Measurements from ENCODE around the gene PLSCR5.

PLSCR5 gene

GRCh38 chr3:146550070-146550615, 55.0 kb downstream of the PLSCR5 start:
- ATAC-seq (replicated peaks; ENCODE audit: extremely low read depth, poor library complexity, severe bottlenecking), result no peak
- Mint-ChIP-seq H3K4me1 (peaks cover 43% of the 10 kb centered on the region), H3K4me3 (peak overlapping the region; percentile 28)

DNA sequence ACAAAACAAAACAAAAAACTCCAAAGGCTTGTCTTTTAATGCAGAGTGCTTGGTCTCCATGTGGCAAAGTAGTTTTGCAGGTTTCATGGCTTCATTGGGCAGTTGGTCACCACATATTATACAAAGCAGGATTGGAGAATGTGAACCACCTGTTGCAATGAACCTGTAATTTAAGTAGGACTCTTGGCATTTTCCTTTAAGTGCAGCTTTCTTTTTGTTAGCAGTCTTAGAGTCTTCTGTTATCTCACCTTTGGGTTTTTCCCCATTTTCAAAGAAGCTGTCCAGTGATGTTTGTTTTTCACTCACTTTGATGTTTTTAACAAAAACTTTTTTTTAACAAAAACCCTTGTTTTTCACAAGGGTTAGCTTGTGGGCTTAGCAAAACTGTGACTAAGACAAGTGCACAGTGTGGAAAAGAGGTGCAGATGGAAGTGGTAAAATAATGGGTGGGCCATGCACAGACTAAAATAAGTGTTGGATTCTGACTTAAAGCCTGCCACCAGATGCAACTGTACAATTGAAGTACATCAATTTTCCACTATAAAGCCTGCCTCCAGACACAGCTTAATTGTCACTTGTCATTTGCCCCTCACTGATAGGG, 57.8 kb downstream of the PLSCR5 start:
- Mint-ChIP-seq H3K27ac (ENCODE audit: low read depth) (no peak overlapping the region), H3K36me3 (ENCODE audit: insufficient read depth) (peaks cover 5% of the 10 kb centered on the region), H3K4me3 (no peak overlapping the region), H3K9me3 (no peaks in the 10 kb centered on the region), H3K27me3 (no peaks in the 10 kb centered on the region), H3K4me1 (peaks cover 55% of the 10 kb centered on the region)
- DNase-seq (ENCODE audit: low spot score in 2 of 2) (no peak), ATAC-seq (replicated peaks; ENCODE audit: extremely low read depth, poor library complexity, severe bottlenecking) (no peak)

More at GRCh38 chr3:146550070-146550615, 55.0 kb downstream of the PLSCR5 start:
- H3K9me3 Mint-ChIP-seq, result no peaks in the 10 kb centered on the region
- no peaks in the 10 kb centered on the region for H3K27me3 Mint-ChIP-seq
- peaks cover 2% of the 10 kb centered on the region for H3K36me3 Mint-ChIP-seq (ENCODE audit: insufficient read depth)
- no peak for DNase-seq (ENCODE audit: low spot score in 2 of 2)
- peak overlapping the region; percentile 35 for H3K27ac Mint-ChIP-seq (ENCODE audit: low read depth)

DNA sequence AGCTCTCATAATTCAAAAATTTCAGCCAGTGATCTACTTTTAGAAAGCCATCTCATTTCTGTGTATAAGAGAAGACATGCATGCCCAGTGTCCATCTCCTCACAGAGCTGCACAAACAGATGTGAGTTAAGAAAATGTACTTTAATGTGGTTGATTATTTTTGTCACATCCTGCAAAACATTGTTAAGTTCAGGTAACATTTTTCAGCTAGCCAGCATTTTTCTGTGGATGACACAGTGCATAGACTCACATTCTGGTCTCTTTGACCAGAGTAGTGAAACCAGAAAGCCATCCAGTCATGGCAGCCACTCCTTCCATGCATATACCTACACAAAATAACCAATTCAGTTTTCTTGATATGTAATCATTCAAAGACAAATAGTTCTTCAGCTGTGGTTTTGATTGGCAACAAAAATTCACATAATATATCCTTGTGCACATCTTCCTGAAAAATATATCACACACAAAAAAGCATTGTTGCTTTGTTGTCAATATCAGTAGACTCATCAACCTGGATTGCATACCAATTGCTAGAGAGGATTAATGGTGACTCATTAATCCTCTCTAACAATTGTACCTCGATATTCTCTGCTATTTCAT, 58.7 kb downstream of the PLSCR5 start:
- ATAC-seq (replicated peaks; ENCODE audit: extremely low read depth, poor library complexity, severe bottlenecking) (no peak), DNase-seq (ENCODE audit: low spot score in 2 of 2) (no peak)
- Mint-ChIP-seq H3K4me1 (peaks cover 63% of the 10 kb centered on the region), H3K9me3 (no peaks in the 10 kb centered on the region), H3K36me3 (ENCODE audit: insufficient read depth) (peaks cover 7% of the 10 kb centered on the region), H3K27ac (ENCODE audit: low read depth) (no peak overlapping the region), H3K27me3 (no peaks in the 10 kb centered on the region), H3K4me3 (no peak overlapping the region)

GRCh38 chr3:146544929-146545528, 60.1 kb downstream of the PLSCR5 start:
- Mint-ChIP-seq H3K9me3 (no peaks in the 10 kb centered on the region), H3K27me3 (no peaks in the 10 kb centered on the region), H3K27ac (ENCODE audit: low read depth) (peak overlapping the region; percentile 95), H3K4me3 (peak overlapping the region; percentile 97), H3K4me1 (peaks cover 66% of the 10 kb centered on the region), H3K36me3 (ENCODE audit: insufficient read depth) (peaks cover 7% of the 10 kb centered on the region)
- ATAC-seq (replicated peaks; ENCODE audit: extremely low read depth, poor library complexity, severe bottlenecking), result peak; percentile 3
- DNase-seq (ENCODE audit: low spot score in 2 of 2), result no peak

GRCh38 chr3:146544002-146544928, 60.9 kb downstream of the PLSCR5 start, which contains the start of gene PLSCR1:
Gene PLSCR1, minus strand, starts transcription at chr3:146544607. Its CDS starts 8,055 bp downstream, at chr3:146536552.
- DNase-seq (ENCODE audit: low spot score in 2 of 2), result peak; percentile 32 to 47
- Mint-ChIP-seq H3K4me1 (peaks cover 62% of the 10 kb centered on the region), H3K27ac (ENCODE audit: low read depth) (peak within 1 kb of the TSS; percentile 95), H3K4me3 (peak within 1 kb of the TSS; percentile 97), H3K36me3 (ENCODE audit: insufficient read depth) (peaks cover 7% of the 10 kb centered on the region), H3K9me3 (no peaks in the 10 kb centered on the region), H3K27me3 (no peaks in the 10 kb centered on the region)
- ATAC-seq (replicated peaks; ENCODE audit: extremely low read depth, poor library complexity, severe bottlenecking), result peak; percentile 79

DNA sequence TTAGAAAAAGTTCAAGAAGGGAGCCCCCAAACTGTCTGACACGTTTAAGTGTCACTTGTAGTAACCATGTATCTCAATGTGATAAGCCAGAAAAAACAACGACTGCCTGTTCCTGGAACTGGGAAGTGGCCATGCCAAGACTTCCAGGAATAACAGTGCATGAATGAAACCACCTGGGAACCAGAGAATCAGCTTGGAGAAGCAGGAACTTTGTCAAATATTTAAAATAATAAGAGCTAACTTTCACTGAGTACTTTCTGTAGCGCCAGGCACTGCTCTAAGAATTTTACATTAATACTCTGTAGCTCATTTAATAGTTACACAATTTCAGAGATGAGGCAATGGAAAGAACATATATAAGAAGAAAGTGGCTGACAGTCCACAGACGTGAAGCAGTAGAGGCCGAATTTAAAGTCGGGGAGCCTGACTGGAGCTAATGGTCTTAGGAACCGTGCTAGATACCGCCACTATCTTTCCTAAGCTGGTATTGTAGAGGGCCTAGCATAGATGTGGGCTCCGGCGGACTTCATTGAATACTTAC, 61.6 kb downstream of the PLSCR5 start:
- H3K36me3 Mint-ChIP-seq (ENCODE audit: insufficient read depth), result peaks cover 10% of the 10 kb centered on the region
- H3K4me3 Mint-ChIP-seq, result peak overlapping the region; percentile 97
- peaks cover 65% of the 10 kb centered on the region for H3K4me1 Mint-ChIP-seq
- DNase-seq (ENCODE audit: low spot score in 2 of 2), result no peak
- ATAC-seq (replicated peaks; ENCODE audit: extremely low read depth, poor library complexity, severe bottlenecking), result peak; percentile 24
- no peaks in the 10 kb centered on the region for H3K27me3 Mint-ChIP-seq
- no peaks in the 10 kb centered on the region for H3K9me3 Mint-ChIP-seq
- H3K27ac Mint-ChIP-seq (ENCODE audit: low read depth), result peak overlapping the region; percentile 95

DNA sequence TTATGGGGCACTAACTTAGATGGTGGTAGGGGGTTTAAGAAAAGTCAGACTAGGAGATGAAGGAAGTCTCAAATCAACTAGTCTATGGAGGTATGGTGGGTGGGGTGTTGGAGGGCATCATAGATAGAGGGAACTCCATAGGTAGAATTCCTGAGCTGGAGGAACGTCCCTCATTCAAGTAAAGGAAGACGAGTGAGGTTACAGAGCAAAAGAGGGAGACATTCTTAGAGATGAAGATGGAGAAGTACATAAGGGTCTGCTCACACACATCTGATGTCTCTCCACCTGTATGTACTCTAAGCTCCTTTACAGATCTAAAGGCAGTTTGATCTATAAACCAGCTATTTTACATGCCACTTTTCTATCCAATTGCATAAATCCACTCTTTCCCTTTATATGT, 62.2 kb downstream of the PLSCR5 start:
- peaks cover 10% of the 10 kb centered on the region for H3K36me3 Mint-ChIP-seq (ENCODE audit: insufficient read depth)
- H3K27me3 Mint-ChIP-seq, result no peaks in the 10 kb centered on the region
- H3K27ac Mint-ChIP-seq (ENCODE audit: low read depth), result peak overlapping the region; percentile 95
- no peak for ATAC-seq (replicated peaks; ENCODE audit: extremely low read depth, poor library complexity, severe bottlenecking)
- peak overlapping the region; percentile 97 for H3K4me3 Mint-ChIP-seq
- H3K9me3 Mint-ChIP-seq, result no peaks in the 10 kb centered on the region
- peaks cover 65% of the 10 kb centered on the region for H3K4me1 Mint-ChIP-seq
- DNase-seq (ENCODE audit: low spot score in 2 of 2), result no peak

GRCh38 chr3:146542179-146542578, 63.0 kb downstream of the PLSCR5 start:
- H3K9me3 Mint-ChIP-seq, result no peaks in the 10 kb centered on the region
- ATAC-seq (replicated peaks; ENCODE audit: extremely low read depth, poor library complexity, severe bottlenecking), result no peak
- peak overlapping the region; percentile 57 for H3K4me3 Mint-ChIP-seq
- peaks cover 10% of the 10 kb centered on the region for H3K36me3 Mint-ChIP-seq (ENCODE audit: insufficient read depth)
- no peaks in the 10 kb centered on the region for H3K27me3 Mint-ChIP-seq
- H3K4me1 Mint-ChIP-seq, result peaks cover 63% of the 10 kb centered on the region
- H3K27ac Mint-ChIP-seq (ENCODE audit: low read depth), result no peak overlapping the region
- no peak for DNase-seq (ENCODE audit: low spot score in 2 of 2)

DNA sequence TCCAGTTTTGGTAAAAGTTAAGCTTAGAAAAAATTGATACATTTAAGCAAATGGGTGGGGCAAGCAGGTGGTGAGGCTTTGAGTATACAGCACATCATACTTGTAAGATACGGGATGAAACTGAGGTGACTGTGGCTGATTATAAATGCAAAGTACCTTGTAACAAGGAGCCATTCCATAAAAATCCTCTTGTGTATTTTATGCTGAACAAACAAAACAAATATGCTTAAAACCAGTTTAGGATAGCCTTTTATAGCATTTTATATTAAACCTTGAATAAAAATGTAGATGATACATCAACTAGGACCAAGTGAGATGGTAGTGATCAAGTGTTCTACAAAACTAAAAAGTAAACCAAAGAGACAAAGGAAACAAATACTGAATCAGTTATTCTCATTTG, 64.2 kb downstream of the PLSCR5 start:
- no peak overlapping the region for H3K4me3 Mint-ChIP-seq
- no peak for ATAC-seq (replicated peaks; ENCODE audit: extremely low read depth, poor library complexity, severe bottlenecking)
- H3K4me1 Mint-ChIP-seq, result peaks cover 65% of the 10 kb centered on the region
- peaks cover 10% of the 10 kb centered on the region for H3K36me3 Mint-ChIP-seq (ENCODE audit: insufficient read depth)
- DNase-seq (ENCODE audit: low spot score in 2 of 2), result no peak
- H3K9me3 Mint-ChIP-seq, result no peaks in the 10 kb centered on the region
- H3K27ac Mint-ChIP-seq (ENCODE audit: low read depth), result peak overlapping the region; percentile 6
- no peaks in the 10 kb centered on the region for H3K27me3 Mint-ChIP-seq

GRCh38 chr3:146540236-146540635, 64.9 kb downstream of the PLSCR5 start:
- H3K9me3 Mint-ChIP-seq, result no peaks in the 10 kb centered on the region
- no peaks in the 10 kb centered on the region for H3K27me3 Mint-ChIP-seq
- no peak overlapping the region for H3K27ac Mint-ChIP-seq (ENCODE audit: low read depth)
- no peak overlapping the region for H3K4me3 Mint-ChIP-seq
- DNase-seq (ENCODE audit: low spot score in 2 of 2), result no peak
- H3K4me1 Mint-ChIP-seq, result peaks cover 66% of the 10 kb centered on the region
- ATAC-seq (replicated peaks; ENCODE audit: extremely low read depth, poor library complexity, severe bottlenecking), result no peak
- H3K36me3 Mint-ChIP-seq (ENCODE audit: insufficient read depth), result peaks cover 8% of the 10 kb centered on the region

- H3K36me3 Mint-ChIP-seq (ENCODE audit: insufficient read depth), result peaks cover 5% of the 10 kb centered on the region
- DNase-seq (ENCODE audit: low spot score in 2 of 2), result no peak
- no peaks in the 10 kb centered on the region for H3K27me3 Mint-ChIP-seq
- no peak overlapping the region for H3K27ac Mint-ChIP-seq (ENCODE audit: low read depth)
- peaks cover 66% of the 10 kb centered on the region for H3K4me1 Mint-ChIP-seq
- no peaks in the 10 kb centered on the region for H3K9me3 Mint-ChIP-seq
- ATAC-seq (replicated peaks; ENCODE audit: extremely low read depth, poor library complexity, severe bottlenecking), result no peak
- no peak overlapping the region for H3K4me3 Mint-ChIP-seq
These were observed 65.8 kb downstream of the PLSCR5 start for GRCh38 chr3:146539315-146539714.

GRCh38 chr3:146537603-146538002, 67.5 kb downstream of the PLSCR5 start:
- no peaks in the 10 kb centered on the region for H3K9me3 Mint-ChIP-seq
- no peak for ATAC-seq (replicated peaks; ENCODE audit: extremely low read depth, poor library complexity, severe bottlenecking)
- H3K4me1 Mint-ChIP-seq, result peaks cover 52% of the 10 kb centered on the region
- no peak for DNase-seq (ENCODE audit: low spot score in 2 of 2)
- H3K27ac Mint-ChIP-seq (ENCODE audit: low read depth), result peak overlapping the region; percentile 6
- peaks cover 10% of the 10 kb centered on the region for H3K36me3 Mint-ChIP-seq (ENCODE audit: insufficient read depth)
- no peaks in the 10 kb centered on the region for H3K27me3 Mint-ChIP-seq
- no peak overlapping the region for H3K4me3 Mint-ChIP-seq
